HEK293 (cell line): ENCODE results near the gene CEP120.

ENCODE experiments used
- GFI1B ChIP-seq: fragments of 450-650 bp; formaldehyde crosslinking; IDR thresholded peaks from 2 replicates; pipeline ENCODE4 v1.5.1; 2016; ENCODE audit warnings: missing biosample characterization, missing genetic modification characterization
- GLI4 ChIP-seq: fragments of 450-650 bp; formaldehyde crosslinking; IDR thresholded peaks from 2 replicates; pipeline ENCODE4 v1.5.1; 2016; ENCODE audit warnings: missing biosample characterization, missing genetic modification characterization
- IKZF3 ChIP-seq: fragments of 450-650 bp; IDR thresholded peaks from 2 replicates; pipeline ENCODE4 v1.5.0; 2018; ENCODE audit warnings: missing biosample characterization, mild to moderate bottlenecking, missing genetic modification characterization, moderate library complexity
- MYNN ChIP-seq: fragments of 450-650 bp; formaldehyde crosslinking; IDR thresholded peaks from 2 replicates; pipeline ENCODE4 v1.5.1; 2016; ENCODE audit warnings: missing biosample characterization, missing genetic modification characterization, borderline replicate concordance
- PBX3 ChIP-seq: sonication (generic); formaldehyde crosslinking; IDR thresholded peaks from 2 replicates; pipeline ENCODE4 v1.8.1; 2022; ENCODE audit warnings: mild to moderate bottlenecking, moderate library complexity, missing genetic modification reagents
- SP2 ChIP-seq: fragments of 450-650 bp; formaldehyde crosslinking; IDR thresholded peaks from 2 replicates; pipeline ENCODE4 v1.5.1; 2016; ENCODE audit warnings: missing biosample characterization, missing genetic modification characterization
- TSHZ1 ChIP-seq: fragments of 450-650 bp; formaldehyde crosslinking; IDR thresholded peaks from 2 replicates; pipeline ENCODE4 v1.5.1; 2016; ENCODE audit warnings: missing biosample characterization, missing genetic modification characterization, borderline replicate concordance
- ZBTB17 ChIP-seq: fragments of 450-650 bp; formaldehyde crosslinking; IDR thresholded peaks from 2 replicates; pipeline ENCODE4 v1.5.1; 2016; ENCODE audit warnings: missing biosample characterization, missing genetic modification characterization
- ZBTB7A ChIP-seq: fragments of 450-650 bp; formaldehyde crosslinking; IDR thresholded peaks from 2 replicates; pipeline ENCODE4 v1.5.1; 2016; ENCODE audit warnings: low read depth, missing biosample characterization, missing genetic modification characterization
- ZNF10 ChIP-seq: fragments of 450-650 bp; formaldehyde crosslinking; IDR thresholded peaks from 2 replicates; pipeline ENCODE4 v1.5.1; 2017; ENCODE audit warnings: missing biosample characterization, missing genetic modification characterization
- ZNF112 ChIP-seq: fragments of 450-650 bp; formaldehyde crosslinking; IDR thresholded peaks from 2 replicates; pipeline ENCODE4 v1.5.0; 2017; ENCODE audit warnings: missing biosample characterization, missing genetic modification characterization
- ZNF138 ChIP-seq: fragments of 450-650 bp; formaldehyde crosslinking; IDR thresholded peaks from 2 replicates; pipeline ENCODE4 v1.5.1; 2016; ENCODE audit warnings: missing biosample characterization, missing genetic modification characterization, borderline replicate concordance
- ZNF148 ChIP-seq: fragments of 450-650 bp; formaldehyde crosslinking; IDR thresholded peaks from 2 replicates; pipeline ENCODE4 v1.5.0; 2017; ENCODE audit warnings: missing biosample characterization, missing genetic modification characterization, borderline replicate concordance
- ZNF211 ChIP-seq: fragments of 450-650 bp; formaldehyde crosslinking; IDR thresholded peaks from 2 replicates; pipeline ENCODE4 v1.5.1; 2016; ENCODE audit warnings: low read depth, missing biosample characterization, missing genetic modification characterization
- ZNF292 ChIP-seq: fragments of 450-650 bp; formaldehyde crosslinking; IDR thresholded peaks from 2 replicates; pipeline ENCODE4 v1.5.1; 2016; ENCODE audit warnings: low read depth, missing biosample characterization, missing genetic modification characterization, borderline replicate concordance
- ZNF335 ChIP-seq: fragments of 450-650 bp; formaldehyde crosslinking; conservative IDR thresholded peaks from 2 replicates; pipeline ENCODE4 v1.5.1; 2016; ENCODE audit warnings: missing biosample characterization, missing genetic modification characterization
- ZNF350 ChIP-seq: fragments of 450-650 bp; formaldehyde crosslinking; IDR thresholded peaks from 2 replicates; pipeline ENCODE4 v1.5.0; 2017; ENCODE audit warnings: missing biosample characterization, mild to moderate bottlenecking, missing genetic modification characterization
- ZNF37A ChIP-seq: fragments of 450-650 bp; IDR thresholded peaks from 2 replicates; pipeline ENCODE4 v1.5.1; 2018; ENCODE audit warnings: missing biosample characterization, missing genetic modification characterization
- ZNF394 ChIP-seq: fragments of 450-650 bp; formaldehyde crosslinking; IDR thresholded peaks from 2 replicates; pipeline ENCODE4 v1.5.1; 2016; ENCODE audit warnings: missing biosample characterization, missing genetic modification characterization, mild to moderate bottlenecking, moderate library complexity, borderline replicate concordance
- ZNF416 ChIP-seq: fragments of 450-650 bp; formaldehyde crosslinking; IDR thresholded peaks from 2 replicates; pipeline ENCODE4 v1.5.1; 2016; ENCODE audit warnings: missing biosample characterization, missing genetic modification characterization
- ZNF423 ChIP-seq: fragments of 450-650 bp; formaldehyde crosslinking; IDR thresholded peaks from 2 replicates; pipeline ENCODE4 v1.5.1; 2016; ENCODE audit warnings: missing biosample characterization, missing genetic modification characterization
- ZNF449 ChIP-seq: fragments of 450-650 bp; formaldehyde crosslinking; IDR thresholded peaks from 2 replicates; pipeline ENCODE4 v1.5.1; 2017; ENCODE audit warnings: missing biosample characterization, mild to moderate bottlenecking, missing genetic modification characterization, moderate library complexity
- ZNF530 ChIP-seq: fragments of 450-650 bp; formaldehyde crosslinking; IDR thresholded peaks from 2 replicates; pipeline ENCODE4 v1.5.1; 2016; ENCODE audit warnings: low read depth, missing biosample characterization, missing genetic modification characterization
- ZNF571 ChIP-seq: fragments of 450-650 bp; formaldehyde crosslinking; IDR thresholded peaks from 2 replicates; pipeline ENCODE4 v1.5.0; 2017; ENCODE audit warnings: missing biosample characterization, missing genetic modification characterization
- ZNF621 ChIP-seq: fragments of 450-650 bp; formaldehyde crosslinking; IDR thresholded peaks from 2 replicates; pipeline ENCODE4 v1.5.1; 2017; ENCODE audit warnings: missing biosample characterization, missing genetic modification characterization
- ZNF639 ChIP-seq: fragments of 450-650 bp; formaldehyde crosslinking; IDR thresholded peaks from 2 replicates; pipeline ENCODE4 v1.5.1; 2016; ENCODE audit warnings: missing biosample characterization, missing genetic modification characterization
- ZNF677 ChIP-seq: fragments of 450-650 bp; IDR thresholded peaks from 2 replicates; pipeline ENCODE4 v1.5.0; 2018; ENCODE audit warnings: missing biosample characterization, mild to moderate bottlenecking, missing genetic modification characterization, moderate library complexity
- ZNF701 ChIP-seq: fragments of 450-650 bp; formaldehyde crosslinking; IDR thresholded peaks from 2 replicates; pipeline ENCODE4 v1.5.1; 2016; ENCODE audit warnings: missing biosample characterization, missing genetic modification characterization
- ZNF76 ChIP-seq: fragments of 450-650 bp; formaldehyde crosslinking; IDR thresholded peaks from 2 replicates; pipeline ENCODE4; 2016; ENCODE audit warnings: low read depth, missing biosample characterization, missing genetic modification characterization, borderline replicate concordance
- ZNF792 ChIP-seq: fragments of 450-650 bp; formaldehyde crosslinking; IDR thresholded peaks from 2 replicates; pipeline ENCODE4 v1.5.1; 2016; ENCODE audit warnings: missing biosample characterization, missing genetic modification characterization

The CEP120 gene

GRCh38 chr5:123423278-123424149 lies at the start of gene CEP120 (continued):
- no peak for TF ChIP-seq ZNF639
- TF ChIP-seq ZNF211 (tag by site-specific recombination): no peak
- peak; percentile 66; the same call in 1 of the 2 replicates for TF ChIP-seq ZNF394 (tag by site-specific recombination)
- peak; percentile 73 for TF ChIP-seq SP2 (tag by site-specific recombination)
- no peak; the same call in 1 of the 2 replicates for TF ChIP-seq GFI1B (tag by site-specific recombination)
- TF ChIP-seq ZBTB17 (tag by site-specific recombination): peak; percentile 57
- no peak for TF ChIP-seq ZNF677 (tag by site-specific recombination)
- TF ChIP-seq ZNF138: no peak
- TF ChIP-seq ZNF449: peak; percentile 53; the same call in 1 of the 2 replicates
- no peak for TF ChIP-seq ZBTB7A (tag by site-specific recombination)
- TF ChIP-seq GLI4 (tag by site-specific recombination): no peak
- TF ChIP-seq ZNF37A (tag by site-specific recombination): no peak
- TF ChIP-seq ZNF112 (tag by site-specific recombination): no peak
- peak; percentile 94 for TF ChIP-seq ZNF335 (tag by site-specific recombination)
- TF ChIP-seq ZNF792: no peak
- TF ChIP-seq ZNF621 (tag by site-specific recombination): no peak
- TF ChIP-seq ZNF148 (tag by site-specific recombination): no peak
- TF ChIP-seq ZNF292 (tag by site-specific recombination): no peak
- TF ChIP-seq ZNF571 (tag by site-specific recombination): no peak
- 0 out of 2 replicates have a peak, but pooled peaks have one; percentile 25 for TF ChIP-seq ZNF76 (tag by site-specific recombination)
- no peak; the same call in 1 of the 2 replicates for TF ChIP-seq IKZF3 (tag by site-specific recombination)
- TF ChIP-seq ZNF423 (tag by site-specific recombination): no peak
- TF ChIP-seq ZNF10: no peak
- TF ChIP-seq ZNF530 (tag by site-specific recombination): no peak
- no peak for TF ChIP-seq ZNF350 (tag by site-specific recombination)
- TF ChIP-seq TSHZ1: no peak
- no peak for TF ChIP-seq MYNN (tag by site-specific recombination)
- TF ChIP-seq PBX3 (CRISPR knock-in tag): 0 out of 2 replicates have a peak, but pooled peaks have one; percentile 31
- TF ChIP-seq ZNF701 (tag by site-specific recombination): no peak
- no peak for TF ChIP-seq ZNF416
